WERI-Rb-1 (cell line): Measurements from ENCODE around the gene DCDC2C.

Experiments used
- DNase-seq: peaks from one replicate; pipeline ENCODE4 v3.0.0-alpha.2; 2020
- H3K27ac ChIP-seq: fragments of 250-450 bp; sonication (Bioruptor Pico); 2 replicates; pipeline ENCODE4 v1.5.1; 2020; ENCODE audit warnings: mild to moderate bottlenecking, moderate library complexity
- H3K27me3 ChIP-seq: fragments of 250-450 bp; sonication (Bioruptor Pico); 2 replicates; pipeline ENCODE4 v1.5.1; 2021; ENCODE audit warnings: mild to moderate bottlenecking, low read depth, moderate library complexity; ENCODE audit not compliant: insufficient read depth, severe bottlenecking
- H3K36me3 ChIP-seq: fragments of 250-450 bp; sonication (Bioruptor Pico); 2 replicates; pipeline ENCODE4 v1.5.1; 2020; ENCODE audit warnings: mild to moderate bottlenecking, moderate library complexity
- H3K4me3 ChIP-seq: 2 replicates; pipeline ENCODE4 v1.5.1; 2011; ENCODE audit warnings: low read depth, mild to moderate bottlenecking, control low read depth, low read length
- H3K9me3 ChIP-seq: fragments of 250-450 bp; sonication (Bioruptor Pico); 2 replicates; pipeline ENCODE4 v1.5.1; 2021; ENCODE audit warnings: mild to moderate bottlenecking, moderate library complexity; ENCODE audit not compliant: severe bottlenecking
- TF ChIP-seq, protein P1 (sequence below): IDR thresholded peaks from 2 replicates; pipeline ENCODE4 v1.5.1; 2011; ENCODE audit warnings: low read depth, mild to moderate bottlenecking, control low read depth, inconsistent platforms, low read length

DCDC2C gene

DNA sequence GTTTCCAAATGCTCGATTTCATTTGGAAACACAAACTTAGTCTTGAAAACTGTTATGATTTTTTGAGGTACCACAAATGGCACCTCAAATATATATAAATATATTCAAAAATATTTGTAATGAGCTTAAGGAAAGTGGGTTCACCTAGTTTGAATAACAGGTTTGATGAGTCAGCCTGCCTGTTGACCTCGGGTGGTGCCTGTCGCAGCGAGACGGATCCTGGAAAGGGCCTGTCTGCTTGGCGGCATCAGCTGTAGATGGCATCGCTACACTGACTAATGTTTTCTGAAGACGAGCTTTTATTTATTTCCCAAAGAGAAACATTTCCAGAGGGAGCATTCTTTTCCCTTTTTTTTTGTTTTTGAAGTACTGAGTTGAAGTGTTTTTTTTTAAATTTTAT is 38.5 kb upstream of the DCDC2C start:
- Histone ChIP-seq H3K36me3 (no peaks in the 10 kb centered on the region), H3K27ac (no peak overlapping the region), H3K4me3 (no peak overlapping the region), H3K27me3 (no peaks in the 10 kb centered on the region), H3K9me3 (no peaks in the 10 kb centered on the region)
- TF ChIP-seq, protein P1, sequence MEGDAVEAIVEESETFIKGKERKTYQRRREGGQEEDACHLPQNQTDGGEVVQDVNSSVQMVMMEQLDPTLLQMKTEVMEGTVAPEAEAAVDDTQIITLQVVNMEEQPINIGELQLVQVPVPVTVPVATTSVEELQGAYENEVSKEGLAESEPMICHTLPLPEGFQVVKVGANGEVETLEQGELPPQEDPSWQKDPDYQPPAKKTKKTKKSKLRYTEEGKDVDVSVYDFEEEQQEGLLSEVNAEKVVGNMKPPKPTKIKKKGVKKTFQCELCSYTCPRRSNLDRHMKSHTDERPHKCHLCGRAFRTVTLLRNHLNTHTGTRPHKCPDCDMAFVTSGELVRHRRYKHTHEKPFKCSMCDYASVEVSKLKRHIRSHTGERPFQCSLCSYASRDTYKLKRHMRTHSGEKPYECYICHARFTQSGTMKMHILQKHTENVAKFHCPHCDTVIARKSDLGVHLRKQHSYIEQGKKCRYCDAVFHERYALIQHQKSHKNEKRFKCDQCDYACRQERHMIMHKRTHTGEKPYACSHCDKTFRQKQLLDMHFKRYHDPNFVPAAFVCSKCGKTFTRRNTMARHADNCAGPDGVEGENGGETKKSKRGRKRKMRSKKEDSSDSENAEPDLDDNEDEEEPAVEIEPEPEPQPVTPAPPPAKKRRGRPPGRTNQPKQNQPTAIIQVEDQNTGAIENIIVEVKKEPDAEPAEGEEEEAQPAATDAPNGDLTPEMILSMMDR = no peak
- peak; percentile 5 for DNase-seq

DNA sequence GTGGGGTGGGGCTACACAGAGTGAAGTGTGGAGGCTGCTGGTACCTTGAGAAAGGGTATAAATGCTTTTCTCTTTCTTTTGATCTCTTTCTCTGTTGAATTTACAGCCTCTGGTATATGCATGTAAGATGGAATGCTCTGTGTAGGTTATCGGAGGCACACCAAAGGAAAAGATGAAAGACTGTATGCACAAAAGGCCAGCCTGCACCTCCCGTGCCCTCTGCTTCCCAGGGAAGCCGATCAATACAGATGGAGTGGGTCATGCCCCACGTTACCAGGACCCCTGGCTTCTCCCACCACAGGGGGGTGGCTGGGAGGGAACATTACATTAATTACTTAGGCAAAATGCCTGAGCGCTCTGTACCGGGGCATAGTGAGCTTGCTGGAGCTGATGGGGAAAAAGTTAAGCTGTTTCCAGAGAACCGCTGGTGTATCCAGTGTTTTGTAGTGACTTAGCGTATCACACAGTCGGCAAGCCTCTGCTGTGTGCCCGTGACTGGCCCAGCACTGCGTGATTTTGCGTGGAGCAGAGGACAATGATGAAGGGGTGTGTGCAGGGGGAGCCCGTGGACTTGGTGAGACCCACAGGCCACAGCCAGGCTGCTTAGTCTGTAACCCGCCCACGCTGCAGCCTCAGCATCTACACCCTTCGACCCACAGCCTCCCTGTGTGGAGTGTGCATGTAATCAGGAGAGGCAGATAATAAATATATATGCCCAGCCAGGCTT is 37.3 kb upstream of the DCDC2C start:
- no peaks in the 10 kb centered on the region for H3K36me3 ChIP-seq
- no peak for DNase-seq
- H3K4me3 ChIP-seq = no peak overlapping the region
- TF ChIP-seq, protein P1 = no peak
- peaks cover 3% of the 10 kb centered on the region for H3K9me3 ChIP-seq
- H3K27ac ChIP-seq = no peak overlapping the region
- no peaks in the 10 kb centered on the region for H3K27me3 ChIP-seq

DNA sequence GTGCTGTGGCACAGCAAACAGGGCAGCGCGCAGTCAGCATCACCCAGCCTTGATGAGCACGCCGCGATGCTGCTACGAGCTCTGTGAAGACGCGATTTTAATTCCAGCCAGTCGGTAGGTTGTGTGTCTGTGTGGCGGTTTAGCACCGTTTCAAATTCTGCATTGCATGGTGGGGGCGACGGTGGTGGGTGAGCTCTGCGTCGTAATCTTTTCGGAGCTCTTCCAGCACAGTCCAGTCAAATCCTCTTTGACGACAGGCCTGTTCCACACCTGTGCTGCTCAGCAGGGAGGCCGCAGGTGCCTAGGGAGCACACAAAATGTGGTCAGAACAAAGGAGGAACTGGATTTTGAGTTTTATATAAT is 36.8 kb upstream of the DCDC2C start:
- TF ChIP-seq, protein P1 = no peak
- H3K36me3 ChIP-seq = no peaks in the 10 kb centered on the region
- H3K4me3 ChIP-seq = no peak overlapping the region
- H3K27me3 ChIP-seq = no peaks in the 10 kb centered on the region
- H3K27ac ChIP-seq = no peak overlapping the region
- H3K9me3 ChIP-seq = peaks cover 3% of the 10 kb centered on the region
- peak; percentile 52 for DNase-seq

DNA sequence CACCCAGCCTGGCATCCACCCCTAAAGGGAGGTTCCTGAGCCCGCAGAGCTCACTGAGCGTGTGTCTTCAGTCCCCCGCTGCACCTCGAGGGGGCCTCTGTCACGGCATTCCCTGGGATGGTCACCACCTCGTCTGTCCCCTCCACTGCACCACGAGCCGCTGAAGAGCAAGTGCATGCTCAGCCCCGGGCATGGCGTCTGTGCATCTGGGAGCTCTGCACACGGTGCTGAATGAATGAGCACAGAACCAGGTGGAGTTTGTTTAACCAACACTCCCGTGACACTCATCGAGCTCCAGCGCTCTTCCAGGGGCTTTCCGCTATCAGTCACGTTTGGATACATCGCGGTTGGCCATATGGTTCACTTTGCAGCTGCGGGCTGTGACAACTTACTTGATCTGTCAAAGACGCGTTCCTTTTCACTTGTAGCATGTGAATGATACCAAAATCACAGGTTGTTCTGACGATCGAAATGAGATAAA is 36.2 kb upstream of the DCDC2C start:
- Histone ChIP-seq H3K27me3 (no peaks in the 10 kb centered on the region), H3K27ac (no peak overlapping the region; the same call in 1 of the 2 replicates), H3K36me3 (no peaks in the 10 kb centered on the region), H3K4me3 (no peak overlapping the region), H3K9me3 (peaks cover 3% of the 10 kb centered on the region)
- TF ChIP-seq, protein P1 = no peak
- peak; percentile 7 for DNase-seq

DNA sequence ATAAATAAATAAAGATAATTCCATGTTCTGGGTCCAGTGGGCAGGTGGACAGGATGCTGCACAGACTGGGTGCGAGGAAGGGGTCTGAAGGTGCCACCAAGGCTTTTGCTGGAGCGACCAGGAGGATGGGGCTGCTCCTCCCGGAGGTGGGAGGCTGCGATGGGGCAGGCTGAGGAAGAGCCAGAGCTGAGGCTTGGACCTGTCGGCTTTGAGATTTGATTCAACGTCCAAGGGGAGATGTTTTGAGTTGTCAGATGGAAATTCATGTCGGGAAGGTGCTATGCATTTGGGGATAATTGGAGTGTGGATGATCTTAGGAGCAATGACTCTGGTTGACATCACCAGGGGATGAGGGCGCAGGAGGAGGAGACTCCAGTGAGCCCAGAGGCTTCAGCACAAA is 33.7 kb upstream of the DCDC2C start:
- Histone ChIP-seq H3K9me3 (peaks cover 3% of the 10 kb centered on the region), H3K4me3 (no peak overlapping the region), H3K27me3 (no peaks in the 10 kb centered on the region), H3K27ac (no peak overlapping the region), H3K36me3 (no peaks in the 10 kb centered on the region)
- TF ChIP-seq, protein P1 = no peak
- DNase-seq = peak; percentile 5

DNA sequence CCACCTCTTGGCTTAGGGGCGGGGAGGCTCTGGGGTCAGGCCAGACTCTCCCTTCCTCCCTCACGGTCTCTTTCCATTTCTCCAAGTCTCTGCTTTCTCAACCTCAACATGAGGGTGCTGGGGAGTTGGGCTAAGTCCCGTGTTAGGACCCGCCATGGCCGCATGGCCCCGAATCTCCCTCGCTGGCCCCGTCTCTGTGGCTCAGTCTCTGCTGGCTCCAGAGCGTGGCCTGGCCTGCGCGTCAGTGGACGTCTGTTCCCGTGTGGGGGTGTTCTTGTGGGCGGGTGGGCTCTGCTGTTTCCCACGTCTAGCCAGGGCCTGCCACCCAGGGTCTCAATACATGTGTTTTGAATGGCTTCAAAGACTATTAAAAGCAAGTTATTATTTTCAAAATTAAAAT is 33.0 kb upstream of the DCDC2C start:
- Histone ChIP-seq H3K27ac (no peak overlapping the region), H3K4me3 (no peak overlapping the region), H3K27me3 (no peaks in the 10 kb centered on the region), H3K9me3 (peaks cover 3% of the 10 kb centered on the region), H3K36me3 (no peaks in the 10 kb centered on the region)
- DNase-seq = peak; percentile 6
- TF ChIP-seq, protein P1 = no peak
